ENCODE measurements around the gene HCK.
"Not testable (repeated sequence)": the region's sequence is repeated elsewhere in the genome, so short reads cannot be mapped to it uniquely, and the experiment has no call there.

HCK gene

DNA sequence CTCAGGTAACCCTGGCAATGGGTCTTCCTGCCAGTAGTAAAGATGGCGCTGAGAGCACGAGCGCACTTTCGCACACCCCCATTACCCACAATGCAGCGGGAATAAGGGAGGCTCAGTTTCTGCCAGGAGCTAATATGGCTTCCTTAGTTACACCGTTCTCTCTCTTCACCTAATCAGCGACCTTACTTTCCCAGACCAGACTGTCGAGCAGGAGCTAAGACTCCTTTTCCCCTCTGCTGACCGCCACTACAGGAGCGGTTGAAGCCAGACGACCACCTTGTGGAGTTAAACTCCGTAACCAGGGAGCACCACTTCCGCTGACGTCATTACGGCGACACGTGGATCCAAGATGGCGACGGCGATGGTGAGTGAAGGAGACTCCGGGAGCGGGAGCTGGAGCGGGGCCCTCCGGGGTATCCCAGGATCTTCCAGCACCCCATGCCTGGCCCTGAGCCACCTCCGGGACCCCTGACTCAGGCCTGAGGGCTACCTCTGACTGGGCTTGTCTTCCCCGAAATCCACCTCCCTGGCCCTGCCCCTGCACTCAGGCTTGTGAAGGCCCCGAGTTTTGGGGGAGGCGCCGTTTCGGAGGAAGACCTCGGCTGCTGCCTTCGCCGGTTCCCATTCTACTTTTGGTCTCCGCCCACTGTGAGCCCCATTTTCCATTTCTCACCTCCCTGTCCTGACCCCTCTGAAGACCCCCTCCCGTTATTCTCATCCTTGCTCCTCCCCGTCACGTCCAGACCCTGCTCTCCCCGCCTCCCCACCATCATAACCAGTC is 57.5 kb downstream of the HCK start, which contains the start of gene TM9SF4:
Gene TM9SF4 (plus strand): TSS at position 323 of the 781 bp plus-strand sequence. CDS start 27 bp downstream, at position 350.
- DNase-seq: peak; percentile 91

- DNase-seq: no peak
Observed at GRCh38 chr20:32110173-32110704, 58.2 kb downstream of the HCK start.

DNA sequence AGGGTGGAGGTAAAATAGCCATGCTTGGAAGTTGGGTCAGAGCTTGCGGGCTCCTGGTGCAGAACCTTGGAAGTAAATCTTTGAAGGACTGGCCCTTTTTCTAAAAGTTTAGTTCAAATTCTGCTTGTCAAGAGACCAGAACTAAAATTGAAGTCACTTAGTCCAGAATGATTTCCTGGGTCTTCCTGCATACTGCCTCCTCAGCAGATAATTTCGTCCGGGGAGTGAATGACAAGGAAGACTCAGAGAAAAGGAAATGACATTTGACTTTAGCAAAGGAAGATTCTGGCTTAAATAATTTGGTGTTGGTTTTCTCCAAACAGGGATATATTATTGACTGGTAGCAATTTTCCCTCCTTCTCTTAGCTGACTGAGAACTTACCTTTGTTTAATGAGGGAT is 58.7 kb downstream of the HCK start:
- DNase-seq: peak; percentile 39

DNA sequence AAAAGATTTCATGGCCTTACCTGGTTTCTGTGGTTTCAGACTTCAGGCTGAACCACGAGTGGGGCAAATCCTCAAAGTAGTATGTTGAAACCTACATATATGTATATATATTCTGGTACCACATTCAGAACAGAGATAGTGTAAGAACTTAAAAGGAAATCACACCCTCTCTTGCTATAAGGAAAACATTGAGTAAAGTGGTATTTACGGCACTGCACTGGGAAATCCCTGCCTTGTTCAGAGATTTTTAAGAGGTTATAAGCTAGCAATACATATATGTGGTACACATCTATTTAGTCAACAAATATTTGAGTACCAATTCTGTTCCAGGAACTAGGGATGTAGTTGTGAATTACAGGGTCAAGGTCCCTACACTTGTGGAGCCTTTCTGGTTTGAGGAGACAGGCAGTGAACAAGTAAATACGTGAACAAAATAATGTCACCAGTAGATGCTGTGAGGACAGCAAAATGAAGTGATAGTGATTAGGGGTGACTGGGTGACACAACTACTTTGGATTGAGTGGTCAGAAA is 59.2 kb downstream of the HCK start:
- peak; percentile 52 for DNase-seq

DNA sequence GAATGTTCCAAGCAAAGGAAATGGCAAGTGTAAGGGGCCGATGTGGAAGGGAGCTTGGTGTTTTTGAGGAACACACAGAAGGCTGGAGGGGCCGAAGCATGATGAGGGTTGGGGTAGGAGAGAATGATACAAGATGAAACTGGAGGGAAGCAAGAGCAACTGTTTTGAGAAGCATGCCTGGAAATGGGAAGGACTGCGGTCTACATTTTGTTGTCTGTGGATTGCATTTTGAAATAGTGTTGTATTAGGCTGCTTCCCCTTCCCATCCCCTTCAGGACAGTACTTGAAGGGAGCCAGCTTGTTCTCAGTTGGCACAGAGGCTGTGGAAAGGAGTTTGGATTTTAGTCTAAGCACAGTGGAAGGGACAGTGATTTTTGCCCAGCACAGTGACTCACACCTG is 59.7 kb downstream of the HCK start:
- DNase-seq: peak; percentile 85

DNA sequence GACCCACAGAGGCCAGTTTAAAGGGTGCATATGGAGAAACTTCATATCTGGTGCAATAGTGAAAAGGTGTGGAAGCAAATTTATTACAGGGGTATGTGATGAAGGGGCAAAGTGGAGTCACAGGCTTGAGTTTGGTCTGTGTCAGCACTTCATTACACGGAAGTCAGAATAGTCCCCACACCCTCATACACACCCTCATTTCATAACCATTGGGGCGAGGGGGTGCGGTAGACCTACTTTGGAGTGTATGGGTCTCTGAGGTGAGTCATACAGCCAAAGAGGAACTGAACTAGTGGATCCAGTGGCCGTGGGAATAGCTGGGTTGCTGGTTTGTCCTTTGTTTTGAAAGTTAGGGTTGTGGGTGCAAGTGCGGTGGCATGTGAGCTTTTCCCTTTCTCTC is 60.8 kb downstream of the HCK start:
- peak; percentile 99 for DNase-seq

DNA sequence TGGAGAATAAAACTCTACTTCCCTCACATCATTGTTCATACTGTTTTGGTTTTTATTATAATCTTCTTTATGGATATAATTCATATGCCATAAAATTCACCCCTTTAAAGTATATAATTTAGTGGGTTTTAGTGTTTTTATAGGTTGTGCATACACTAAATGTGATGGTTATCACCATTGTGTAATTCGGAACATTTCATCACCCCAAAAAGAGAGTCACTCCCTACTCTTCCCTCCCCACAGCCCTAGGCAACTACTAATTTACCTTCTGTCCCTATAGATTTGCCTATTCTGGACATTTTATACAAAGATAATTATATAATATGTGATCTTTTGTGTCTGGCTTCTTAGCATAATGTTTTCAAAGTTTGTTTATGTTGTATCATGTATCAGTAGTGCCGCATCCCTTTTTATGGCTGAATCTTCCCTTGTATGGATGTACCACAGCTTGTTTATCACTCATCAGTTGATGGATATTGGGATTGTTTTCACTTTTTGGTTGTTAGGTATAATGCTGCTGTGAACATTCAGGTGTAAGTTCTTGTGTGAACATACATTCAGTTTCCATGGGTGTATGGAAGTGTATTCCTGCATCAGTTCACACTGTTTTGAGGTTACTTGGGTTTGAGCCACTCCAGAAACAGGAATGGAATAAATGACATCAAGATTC is 61.7 kb downstream of the HCK start:
- DNase-seq: peak; percentile 69

DNA sequence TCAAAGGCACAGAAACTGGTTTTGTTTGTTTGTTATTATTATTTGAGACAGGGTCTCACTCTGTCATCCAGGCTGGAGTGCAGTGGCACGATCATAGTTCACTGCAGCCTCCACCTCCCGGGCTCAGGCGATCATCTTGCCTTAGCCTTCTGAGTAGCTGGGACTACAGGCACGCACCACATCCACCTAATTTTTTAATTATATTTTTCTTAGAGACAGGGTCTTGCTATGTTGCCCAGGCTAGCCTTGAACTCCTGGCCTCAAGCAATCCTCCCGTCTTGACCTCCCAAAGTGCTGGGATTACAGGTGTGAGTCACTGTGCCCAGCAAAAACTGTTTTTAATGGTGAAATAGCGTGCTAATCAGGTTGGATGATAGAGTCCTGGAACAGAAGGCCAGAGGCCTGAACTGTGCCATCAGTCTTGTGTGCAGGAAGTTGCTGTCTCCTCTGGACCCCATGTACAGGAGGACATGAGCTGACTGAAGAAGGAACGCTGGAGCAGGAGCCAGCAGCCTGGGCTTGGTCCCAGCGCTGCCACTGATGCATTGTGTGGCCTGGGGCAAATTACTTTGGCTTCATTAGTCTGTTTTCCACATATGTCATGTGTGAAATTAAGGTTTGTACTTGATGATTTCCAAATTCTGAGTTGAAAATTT is 62.4 kb downstream of the HCK start:
- DNase-seq: no peak

GRCh38 chr20:32115211-32115767 is 63.2 kb downstream of the HCK start:
- no peak for DNase-seq

GRCh38 chr20:32116079-32116521 is 64.1 kb downstream of the HCK start:
- no peak for DNase-seq

GRCh38 chr20:32116796-32117195 is 64.8 kb downstream of the HCK start:
- not testable (repeated sequence) for DNase-seq

GRCh38 chr20:32118427-32118826 is 66.4 kb downstream of the HCK start:
- DNase-seq: not testable (repeated sequence)

DNA sequence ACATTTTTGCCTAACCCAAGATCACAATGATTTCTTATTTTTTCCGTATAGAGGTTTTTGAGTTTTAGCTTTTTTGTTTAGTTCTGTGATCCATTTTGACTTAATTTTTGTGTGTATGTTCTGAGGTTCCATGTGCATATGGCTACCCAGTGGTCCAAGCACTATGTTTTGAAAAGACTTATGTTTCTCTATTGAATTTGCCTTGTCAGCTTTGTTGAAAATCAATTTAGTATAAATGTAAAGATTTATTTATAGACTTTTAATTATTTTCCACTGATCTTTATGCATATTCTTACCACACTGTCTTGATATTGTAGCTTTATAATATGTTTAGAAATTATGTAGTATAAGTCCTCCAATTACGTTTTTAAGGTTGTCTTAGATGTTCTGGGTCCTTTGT is 67.7 kb downstream of the HCK start:
- DNase-seq: no peak

DNA sequence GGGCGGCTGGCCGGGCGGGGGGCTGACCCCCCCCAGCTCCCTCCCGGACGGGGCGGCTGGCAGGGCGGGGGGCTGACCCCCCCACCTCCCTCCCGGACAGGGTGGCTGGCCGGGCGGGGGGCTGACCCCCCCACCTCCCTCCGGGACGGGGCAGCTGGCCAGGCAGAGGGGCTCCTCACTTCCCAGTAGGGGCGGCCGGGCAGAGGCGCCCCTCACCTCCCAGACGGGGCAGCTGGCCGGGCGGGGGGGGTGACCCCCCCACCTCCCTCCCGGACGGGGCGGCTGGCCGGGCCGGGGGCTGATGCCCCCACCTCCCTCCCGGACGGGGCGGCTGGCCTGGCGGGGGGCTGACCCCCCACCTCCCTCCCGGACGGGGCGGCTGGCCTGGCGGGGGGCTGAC is 69.9 kb downstream of the HCK start:
- DNase-seq: not testable (repeated sequence)

- DNase-seq: no peak
Observed at GRCh38 chr20:32123088-32123487, 71.0 kb downstream of the HCK start.

GRCh38 chr20:32124916-32125454 is 72.9 kb downstream of the HCK start:
- no peak for DNase-seq

DNA sequence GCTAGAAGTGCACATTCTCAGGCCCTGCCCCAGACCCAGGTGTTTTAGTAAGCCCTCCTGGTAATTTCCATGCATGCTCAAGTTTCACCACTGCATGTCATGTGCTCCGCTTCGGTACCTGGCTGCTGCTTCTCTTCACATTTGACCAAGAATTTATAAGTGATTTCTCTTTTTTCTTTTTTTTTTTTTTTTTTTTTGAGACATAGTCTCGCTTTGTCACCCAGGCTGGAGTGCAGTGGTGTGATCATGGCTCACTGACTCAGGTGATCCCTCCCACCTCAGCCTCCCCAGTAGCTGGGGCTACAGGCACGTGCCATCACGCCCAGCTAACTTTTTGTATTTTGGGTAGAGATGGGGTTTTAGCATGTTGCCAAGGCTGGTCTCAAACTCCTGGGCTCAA is 73.5 kb downstream of the HCK start:
- no peak for DNase-seq

DNA sequence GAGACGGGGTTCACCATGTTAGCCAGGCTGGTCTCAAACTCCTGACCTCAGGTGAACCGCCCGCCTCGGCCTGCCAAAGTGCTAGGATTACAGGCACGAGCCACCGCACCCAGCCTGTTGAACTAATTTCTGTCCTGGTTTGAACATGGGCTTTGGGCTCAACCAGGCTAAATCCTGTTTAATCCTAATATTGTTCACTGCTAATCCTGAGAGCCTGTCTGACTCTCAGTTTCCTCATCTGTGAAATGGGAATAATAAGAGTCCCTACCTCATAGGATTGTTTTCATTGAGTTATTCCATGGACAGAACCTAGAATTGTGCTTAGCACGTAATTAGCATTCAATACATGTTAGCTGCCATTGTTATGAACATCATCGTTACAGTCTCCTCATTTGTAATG is 74.9 kb downstream of the HCK start:
- DNase-seq: no peak

GRCh38 chr20:32127347-32127746 is 75.3 kb downstream of the HCK start:
- DNase-seq: no peak

DNA sequence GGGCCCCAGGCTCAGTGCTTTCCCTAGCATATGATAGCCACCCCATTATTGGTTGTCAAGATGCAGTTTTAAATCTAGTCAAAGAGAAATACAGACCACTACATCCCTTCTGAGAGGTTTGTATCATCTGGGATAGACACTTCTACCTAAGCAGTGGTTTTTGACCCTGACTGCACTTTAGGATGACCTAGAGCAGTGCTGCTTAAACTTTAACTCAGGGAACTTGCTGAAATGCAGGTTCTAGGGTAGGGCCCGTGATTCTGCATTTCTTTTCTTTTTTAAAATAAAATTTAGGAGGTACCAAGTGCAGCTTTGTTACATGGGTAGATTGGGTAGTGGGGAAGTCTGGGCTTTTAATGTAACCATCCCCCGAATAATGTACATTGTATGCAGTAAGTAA is 76.1 kb downstream of the HCK start:
- DNase-seq: no peak

DNA sequence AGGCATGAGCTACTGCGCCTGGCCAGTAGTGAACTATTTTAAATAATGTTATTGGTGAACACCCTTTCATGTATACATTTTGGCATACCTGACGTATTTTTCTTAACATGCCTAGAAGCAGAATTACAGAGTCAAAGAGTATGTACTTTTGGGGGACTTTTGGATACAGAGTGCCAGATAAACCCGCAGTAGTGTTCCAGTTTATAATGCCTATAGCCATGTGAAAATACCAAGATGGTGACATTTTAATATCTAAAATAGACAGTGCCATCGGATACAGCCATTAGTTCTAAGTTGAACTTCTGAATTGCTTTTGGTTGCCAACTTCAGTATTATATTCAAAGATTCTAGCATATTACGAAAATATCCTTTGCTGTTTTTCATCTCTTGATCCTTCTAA is 77.8 kb downstream of the HCK start:
- no peak for DNase-seq

GRCh38 chr20:32130352-32130751 is 78.3 kb downstream of the HCK start:
- DNase-seq: no peak

GRCh38 chr20:32130965-32131364 is 78.9 kb downstream of the HCK start:
- DNase-seq: no peak

All from inflammatory macrophage treated with lipopolysaccharide for 4 hours (primary cell).